Left ventricle myocardium superior (tissue), 1 donor: ENCODE measurements around the gene RPIA. TPM values are rescaled to one million over a fixed set of nuclear protein-coding genes. Genes with fewer than 3 reads are reported as not detected.
"Not testable (repeated sequence)": the region's sequence is repeated elsewhere in the genome, so short reads cannot be mapped to it uniquely, and the experiment has no call there.

Source experiments
- ATAC-seq: fragments of 200-7000 bp; cut with Tn5 transposase; one replicate; pipeline ENCODE4 v1.9.1; 2020; ENCODE audit warnings: mild to moderate bottlenecking, moderate library complexity
- DNase-seq: peaks from one replicate; pipeline ENCODE4 v3.0.0-alpha.2; 2020
- intact Hi-C: fragments of 100-400 bp; cut with micrococcal nuclease; formaldehyde crosslinking; loops from one replicate; pipeline ENCODE4 v1.11.0; 2022
- total RNA-seq: library from RNA; stranded (reverse); fragmentation: NEBNext Ultra II Directional; extraction: Animal tissue kit (Norgen Biotek cat#: 25700); gene quantifications from one replicate; pipeline ENCODE4 v1.2.1, GENCODE V29; 2021
- donor health status: DM: no; HTN: yes; CAD: no; lungs with severe emphysema.

Gene RPIA
- total RNA-seq, 1 donor from 2014 or later, result 19.1 TPM

DNA sequence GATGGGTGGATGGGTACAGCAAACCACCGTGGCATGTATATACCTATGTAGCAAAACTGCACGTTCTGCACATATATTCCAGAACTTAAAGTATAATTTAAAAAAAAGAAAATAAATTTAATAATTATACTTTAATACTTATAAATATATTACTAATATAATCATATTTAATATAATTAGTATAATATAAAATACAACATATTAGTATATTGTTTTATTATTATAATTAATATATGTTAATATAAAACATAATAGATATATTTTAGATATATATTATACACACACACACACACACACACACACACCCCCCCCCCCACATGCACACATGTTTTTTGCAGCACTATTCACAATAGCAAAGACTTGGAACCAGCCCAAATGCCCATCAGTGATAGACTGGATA lies 29.8 kb downstream of the RPIA start:
- intact Hi-C loops, result no loop called here
- ATAC-seq, result no peak
- DNase-seq, result no peak

- intact Hi-C loops, result no loop called here
- no peak for ATAC-seq
- no peak for DNase-seq
These were observed 33.3 kb downstream of the RPIA start for GRCh38 chr2:88724643-88725332.

DNA sequence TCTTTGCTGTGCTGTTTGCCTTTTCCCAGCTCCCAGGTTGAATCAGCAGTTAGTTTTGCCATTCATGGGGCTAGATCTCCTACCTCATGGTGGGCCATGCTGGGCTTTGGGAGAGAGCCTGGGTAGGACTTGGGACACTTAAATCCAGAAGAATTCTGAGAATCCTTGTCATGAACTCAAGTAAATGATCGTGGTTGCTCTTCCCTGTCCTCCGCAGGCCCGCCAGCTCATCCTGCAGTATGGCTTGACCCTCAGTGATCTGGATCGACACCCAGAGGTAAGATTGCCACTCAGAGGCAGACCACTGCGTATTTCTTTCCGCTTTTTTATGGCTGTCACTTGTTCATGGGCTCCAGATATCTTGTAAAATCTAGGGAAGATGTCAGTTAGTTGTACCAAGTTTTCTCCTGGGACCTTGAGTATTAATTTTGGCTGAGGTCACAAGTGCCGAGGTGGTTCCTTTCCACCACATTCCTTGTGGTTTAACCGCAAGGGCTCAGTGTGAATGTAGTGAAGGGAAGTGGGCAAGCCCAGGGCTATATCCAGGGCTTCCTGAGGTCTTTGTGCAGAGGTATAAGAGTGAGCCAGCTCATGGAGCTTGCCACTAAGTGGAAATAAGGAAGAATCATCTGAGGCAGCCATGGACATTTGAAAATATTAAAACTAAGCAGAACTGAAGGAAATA lies 37.7 kb downstream of the RPIA start:
- intact Hi-C loops, result no loop called here
- DNase-seq, result no peak
- no peak for ATAC-seq

DNA sequence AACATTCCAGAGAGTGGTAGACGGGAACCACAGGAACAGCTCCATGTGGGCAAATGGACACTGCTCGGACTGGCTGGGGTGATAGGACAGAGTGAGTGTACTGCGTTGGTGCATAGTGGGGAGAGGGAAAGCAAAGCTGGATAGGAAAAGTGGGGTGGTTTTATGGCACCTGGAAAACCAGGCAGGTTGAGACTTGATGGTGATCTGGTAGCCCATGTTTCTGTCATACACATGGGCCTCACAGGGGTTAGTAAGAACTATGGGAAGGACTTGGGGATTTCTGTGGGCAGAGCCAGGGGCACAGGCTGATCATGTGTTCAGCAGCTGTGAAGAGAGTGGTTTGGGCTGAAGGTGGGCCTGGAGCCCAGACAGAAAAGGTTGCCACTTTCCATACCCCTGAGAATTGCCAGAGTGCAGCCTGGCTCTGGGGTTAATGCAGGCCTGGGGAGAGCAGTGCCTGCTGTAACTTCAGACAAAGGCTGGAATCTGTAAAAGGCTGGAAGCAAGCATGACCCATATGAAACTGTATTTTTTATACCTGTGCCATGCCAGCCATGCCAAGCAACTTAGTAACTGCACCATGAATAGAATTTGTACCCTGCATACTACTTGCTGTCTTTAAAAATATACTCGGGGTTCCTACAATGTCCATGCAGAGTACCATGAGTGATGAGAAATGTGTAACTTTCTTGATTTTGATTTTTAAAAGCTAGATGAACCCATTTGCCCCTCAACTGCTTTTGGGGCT lies 41.9 kb downstream of the RPIA start:
- intact Hi-C loops, result no loop called here
- ATAC-seq (peak; percentile 81), DNase-seq (no peak)

- ATAC-seq (peak; percentile 24), DNase-seq (no peak)
- intact Hi-C loops, result no loop called here
These were observed 43.7 kb downstream of the RPIA start for GRCh38 chr2:88735133-88735532.

GRCh38 chr2:88735853-88736252 lies 44.4 kb downstream of the RPIA start:
- intact Hi-C loops, result no loop called here
- no peak for ATAC-seq
- no peak for DNase-seq

- no peak for ATAC-seq
- no peak for DNase-seq
- intact Hi-C loops, result no loop called here
These were observed 45.0 kb downstream of the RPIA start for GRCh38 chr2:88736437-88736836.

DNA sequence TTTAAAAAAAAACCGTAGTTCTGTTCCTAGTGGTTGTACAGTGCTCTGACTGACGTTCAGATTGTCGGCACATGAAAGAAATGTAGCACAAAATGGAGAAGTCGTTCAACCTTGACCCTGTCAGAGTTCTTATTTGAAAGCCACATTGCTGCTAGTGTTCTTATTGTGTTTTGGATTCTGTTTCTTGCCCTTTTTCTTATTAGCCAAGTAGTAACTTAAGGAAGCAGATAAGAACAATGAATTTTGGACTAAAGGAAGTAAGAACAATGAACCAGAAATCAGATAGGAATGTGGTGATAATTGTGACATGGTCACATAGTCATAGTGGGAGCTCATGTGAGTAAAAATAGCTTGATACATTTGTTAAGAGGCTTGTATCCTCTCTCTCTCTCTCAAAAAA lies 45.9 kb downstream of the RPIA start:
- intact Hi-C loops, result no loop called here
- ATAC-seq (peak; percentile 51), DNase-seq (no peak)

- ATAC-seq, result no peak
- DNase-seq, result no peak
- intact Hi-C loops, result no loop called here
These were observed 46.8 kb downstream of the RPIA start for GRCh38 chr2:88738271-88738670.

DNA sequence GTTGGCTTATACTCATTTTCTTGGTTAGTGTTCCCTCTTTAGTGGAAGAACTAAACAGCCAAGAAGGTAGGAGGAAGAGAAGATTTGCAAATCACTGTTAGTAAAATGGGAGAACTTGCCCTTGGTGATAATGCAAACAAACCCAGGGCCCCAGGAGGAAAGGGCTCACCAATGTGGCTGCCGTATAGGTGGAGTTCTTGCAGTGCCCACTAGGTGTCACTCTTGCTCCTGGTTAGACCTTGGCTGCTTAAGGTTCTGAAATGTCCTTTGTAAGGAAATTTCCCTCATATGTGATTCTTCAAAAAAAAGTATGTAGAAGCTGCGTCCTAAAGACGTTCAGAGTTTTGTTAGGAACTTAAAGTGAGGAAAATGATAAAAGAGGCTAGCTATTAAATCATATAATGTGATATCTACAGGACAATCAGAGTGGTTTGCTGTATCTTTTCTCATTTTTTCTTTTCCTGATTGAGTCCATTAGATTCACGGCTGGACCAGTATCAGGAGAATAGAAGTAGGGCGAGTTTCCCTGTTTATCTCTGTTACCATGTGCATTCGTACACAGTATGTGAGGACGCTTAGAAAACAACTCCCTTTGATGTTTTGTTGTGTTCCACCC lies 48.6 kb downstream of the RPIA start:
- peak; percentile 65 for DNase-seq
- intact Hi-C loops, result no loop called here
- ATAC-seq, result peak; percentile 74

- ATAC-seq (no peak), DNase-seq (no peak)
- intact Hi-C loops, result no loop called here
These were observed 55.5 kb downstream of the RPIA start for GRCh38 chr2:88746929-88747490.

DNA sequence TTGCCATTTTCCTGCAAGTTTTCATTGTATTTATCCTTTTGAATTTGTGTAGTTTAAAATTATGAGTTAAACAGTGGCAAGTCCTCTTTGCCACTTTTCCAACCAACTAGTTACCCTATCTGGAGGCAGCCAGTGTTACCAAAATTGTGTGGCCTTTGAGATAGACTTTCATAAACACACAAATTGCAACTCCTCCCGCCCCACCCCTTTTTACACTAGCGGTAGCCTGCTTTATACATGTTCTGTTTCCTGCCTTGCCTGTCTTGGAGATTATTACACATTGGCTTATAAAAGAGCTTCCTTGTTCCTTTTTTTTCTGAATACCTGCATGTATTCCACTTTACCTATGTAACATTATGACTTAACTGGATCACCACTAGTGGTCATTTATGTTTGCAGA lies 56.5 kb downstream of the RPIA start:
- DNase-seq, result no peak
- no peak for ATAC-seq
- intact Hi-C loops, result no loop called here

DNA sequence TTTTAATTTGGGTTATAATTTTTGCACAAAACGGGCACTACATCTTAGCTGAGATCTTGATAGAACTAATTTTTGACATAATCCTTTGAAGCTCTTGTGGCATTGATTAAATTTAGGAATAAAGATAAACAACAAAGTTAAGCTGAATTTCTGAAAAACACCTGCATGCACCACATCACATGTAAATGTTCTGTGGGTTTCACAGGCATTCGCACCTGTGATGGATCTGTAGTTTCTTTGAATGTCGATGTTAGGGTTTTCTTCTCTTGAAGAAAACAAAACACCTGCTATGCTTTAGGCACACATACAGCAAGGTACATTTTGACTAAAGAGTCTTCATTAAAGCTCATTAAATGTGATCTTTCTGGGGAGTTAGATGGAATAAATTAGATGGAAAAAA lies 60.3 kb downstream of the RPIA start:
- ATAC-seq (no peak), DNase-seq (no peak)
- intact Hi-C loops, result no loop called here

- intact Hi-C loops, result no loop called here
These were observed 62.5 kb downstream of the RPIA start for GRCh38 chr2:88753833-88754584.

DNA sequence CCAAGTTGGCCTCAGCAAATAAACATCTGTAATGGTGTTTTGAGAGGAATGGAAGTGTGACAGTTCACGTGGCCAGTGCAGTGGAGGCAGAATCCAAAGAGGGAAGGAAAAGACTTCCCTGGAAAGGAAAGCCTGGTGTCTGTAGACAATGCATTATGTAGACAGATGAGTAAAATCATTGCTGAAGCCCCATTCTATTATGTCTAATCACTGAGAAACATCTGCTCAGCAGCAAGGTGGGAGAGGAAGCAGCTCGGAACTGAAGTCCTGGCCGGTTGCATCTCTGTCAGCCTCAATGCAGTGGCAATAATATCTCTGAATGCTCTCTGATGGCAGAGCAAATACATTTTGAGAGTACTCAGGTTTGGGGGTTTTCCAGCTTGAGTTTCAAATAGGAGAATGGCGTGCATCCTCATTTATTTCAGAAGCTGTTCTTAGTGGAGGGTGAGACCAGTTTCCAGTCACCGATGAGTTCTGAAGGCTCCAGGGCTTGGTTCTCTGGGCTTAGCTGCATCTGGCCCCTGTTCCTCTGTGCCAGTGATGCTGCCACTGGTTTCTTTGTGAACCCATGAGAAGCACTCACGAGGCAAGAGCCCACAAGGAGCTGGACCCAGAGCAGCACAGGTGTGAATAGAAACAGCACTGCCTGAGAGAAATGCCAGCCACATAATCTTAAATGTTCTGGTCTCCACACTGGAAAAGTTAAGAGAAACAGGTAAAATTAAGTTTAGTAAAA lies 63.3 kb downstream of the RPIA start:
- DNase-seq (no peak), ATAC-seq (no peak)
- intact Hi-C loops, result no loop called here

More at GRCh38 chr2:88753833-88754584, 62.5 kb downstream of the RPIA start:
- ATAC-seq, result no peak
- DNase-seq, result no peak

GRCh38 chr2:88755836-88756235 lies 64.4 kb downstream of the RPIA start:
- ATAC-seq (no peak), DNase-seq (no peak)
- intact Hi-C loops, result no loop called here

DNA sequence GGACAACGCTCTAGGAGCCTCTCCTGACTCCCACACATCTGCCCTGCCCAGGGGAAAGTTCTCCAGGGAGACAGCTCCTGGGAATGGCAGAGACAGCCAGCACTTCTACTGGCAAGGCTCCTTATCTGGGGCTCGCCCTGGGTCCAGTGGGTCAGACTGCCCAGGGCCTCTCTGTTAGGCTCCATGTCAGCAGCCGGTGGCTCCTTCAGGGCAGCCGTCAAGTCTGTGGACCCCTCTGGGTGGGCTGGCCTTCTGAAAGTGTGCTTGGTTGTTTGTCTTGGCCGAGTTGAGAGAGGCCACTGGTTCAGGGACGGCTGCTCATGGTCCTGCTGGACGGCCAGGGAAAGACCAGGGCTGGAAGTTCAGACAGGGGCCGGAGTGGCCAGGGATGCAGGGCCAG lies 65.6 kb downstream of the RPIA start:
- ATAC-seq, result no peak

DNA sequence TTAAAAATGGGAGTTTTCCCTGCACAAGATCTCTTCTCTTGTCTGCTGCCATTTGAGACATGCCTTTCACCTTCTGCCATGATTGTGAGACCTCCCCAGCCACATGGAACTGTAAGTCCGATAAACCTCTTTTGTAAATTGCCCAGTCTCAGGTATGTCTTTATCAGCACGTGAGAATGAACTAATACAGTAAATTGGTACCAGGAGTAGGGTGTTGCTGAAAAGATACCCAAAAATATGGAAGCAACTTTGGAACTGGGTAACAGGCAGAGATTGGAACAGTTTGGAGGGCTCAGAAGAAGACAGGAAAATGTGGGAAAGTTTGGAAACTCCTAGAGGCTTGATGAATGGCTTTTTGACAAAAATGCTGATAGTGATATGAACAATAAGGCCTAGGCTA lies 67.2 kb downstream of the RPIA start:
- intact Hi-C loops, ATAC-seq, DNase-seq: not testable (repeated sequence)

More for the DNA sequence above, 65.6 kb downstream of the RPIA start:
- intact Hi-C loops, result no loop called here
- no peak for DNase-seq
